Measurements from ENCODE around the gene DPH2. TPM values are rescaled to one million over a fixed set of nuclear protein-coding genes. Genes with fewer than 3 reads are reported as not detected.

Gene DPH2
- total RNA-seq, 1 experiment from 2014 or later = 57.5 TPM

- DNase-seq (ENCODE audit: low spot score) = no peak
- no peak overlapping the region for H3K27ac Mint-ChIP-seq
- no peaks in the 10 kb centered on the region for H3K27me3 Mint-ChIP-seq (ENCODE audit: low read depth)
- H3K4me1 Mint-ChIP-seq = peaks cover 36% of the 10 kb centered on the region
- CTCF ChIA-PET = interaction anchor here (0.9 to 9.9 kb wide), 5 partner anchors 10 to 185 kb away, joined by 3 to 172 read pairs (median 7); partner anchors contain the start of genes ARTN and DPH2
- ATAC-seq = no peak
- TF ChIP-seq ZNF416 (CRISPR knock-in tag; IDR thresholded peaks at IDR 0.05) (no peak), ZNF317 (CRISPR knock-in tag; IDR thresholded peaks at IDR 0.05; ENCODE audit: borderline replicate concordance, low read depth) (no peak), RELA (CRISPR knock-in tag; IDR thresholded peaks at IDR 0.05; ENCODE audit: borderline replicate concordance) (no peak), NR3C1 (CRISPR knock-in tag; conservative IDR thresholded peaks at IDR 0.05; ENCODE audit: low read depth) (no peak), NR2C2 (CRISPR knock-in tag; IDR thresholded peaks at IDR 0.05) (no peak), SOX15 (CRISPR knock-in tag; IDR thresholded peaks at IDR 0.05) (no peak), MLX (CRISPR knock-in tag; IDR thresholded peaks at IDR 0.05) (no peak), RORB (CRISPR knock-in tag; IDR thresholded peaks at IDR 0.05) (no peak), NFATC4 (CRISPR knock-in tag; IDR thresholded peaks at IDR 0.05) (no peak), PRRX2 (CRISPR knock-in tag; IDR thresholded peaks at IDR 0.05) (no peak), ZNF263 (CRISPR knock-in tag; IDR thresholded peaks at IDR 0.05; ENCODE audit: low read depth) (no peak), AR (CRISPR knock-in tag; IDR thresholded peaks at IDR 0.05) (no peak), ZBTB21 (CRISPR knock-in tag; IDR thresholded peaks at IDR 0.05; ENCODE audit: borderline replicate concordance) (no peak), IRF1 (CRISPR knock-in tag; IDR thresholded peaks at IDR 0.05) (no peak), FOXP1 (CRISPR knock-in tag; IDR thresholded peaks at IDR 0.05; ENCODE audit: borderline replicate concordance) (no peak), ZNF138 (CRISPR knock-in tag; conservative IDR thresholded peaks at IDR 0.05) (no peak)
- TF ChIP-seq, protein P1, sequence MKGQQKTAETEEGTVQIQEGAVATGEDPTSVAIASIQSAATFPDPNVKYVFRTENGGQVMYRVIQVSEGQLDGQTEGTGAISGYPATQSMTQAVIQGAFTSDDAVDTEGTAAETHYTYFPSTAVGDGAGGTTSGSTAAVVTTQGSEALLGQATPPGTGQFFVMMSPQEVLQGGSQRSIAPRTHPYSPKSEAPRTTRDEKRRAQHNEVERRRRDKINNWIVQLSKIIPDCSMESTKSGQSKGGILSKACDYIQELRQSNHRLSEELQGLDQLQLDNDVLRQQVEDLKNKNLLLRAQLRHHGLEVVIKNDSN (CRISPR knock-in tag; IDR thresholded peaks at IDR 0.05) = no peak
- TF ChIP-seq, protein P2, sequence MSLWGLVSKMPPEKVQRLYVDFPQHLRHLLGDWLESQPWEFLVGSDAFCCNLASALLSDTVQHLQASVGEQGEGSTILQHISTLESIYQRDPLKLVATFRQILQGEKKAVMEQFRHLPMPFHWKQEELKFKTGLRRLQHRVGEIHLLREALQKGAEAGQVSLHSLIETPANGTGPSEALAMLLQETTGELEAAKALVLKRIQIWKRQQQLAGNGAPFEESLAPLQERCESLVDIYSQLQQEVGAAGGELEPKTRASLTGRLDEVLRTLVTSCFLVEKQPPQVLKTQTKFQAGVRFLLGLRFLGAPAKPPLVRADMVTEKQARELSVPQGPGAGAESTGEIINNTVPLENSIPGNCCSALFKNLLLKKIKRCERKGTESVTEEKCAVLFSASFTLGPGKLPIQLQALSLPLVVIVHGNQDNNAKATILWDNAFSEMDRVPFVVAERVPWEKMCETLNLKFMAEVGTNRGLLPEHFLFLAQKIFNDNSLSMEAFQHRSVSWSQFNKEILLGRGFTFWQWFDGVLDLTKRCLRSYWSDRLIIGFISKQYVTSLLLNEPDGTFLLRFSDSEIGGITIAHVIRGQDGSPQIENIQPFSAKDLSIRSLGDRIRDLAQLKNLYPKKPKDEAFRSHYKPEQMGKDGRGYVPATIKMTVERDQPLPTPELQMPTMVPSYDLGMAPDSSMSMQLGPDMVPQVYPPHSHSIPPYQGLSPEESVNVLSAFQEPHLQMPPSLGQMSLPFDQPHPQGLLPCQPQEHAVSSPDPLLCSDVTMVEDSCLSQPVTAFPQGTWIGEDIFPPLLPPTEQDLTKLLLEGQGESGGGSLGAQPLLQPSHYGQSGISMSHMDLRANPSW (CRISPR knock-in tag; conservative IDR thresholded peaks at IDR 0.05; ENCODE audit: low read depth) = no peak
- TF ChIP-seq, protein P3, sequence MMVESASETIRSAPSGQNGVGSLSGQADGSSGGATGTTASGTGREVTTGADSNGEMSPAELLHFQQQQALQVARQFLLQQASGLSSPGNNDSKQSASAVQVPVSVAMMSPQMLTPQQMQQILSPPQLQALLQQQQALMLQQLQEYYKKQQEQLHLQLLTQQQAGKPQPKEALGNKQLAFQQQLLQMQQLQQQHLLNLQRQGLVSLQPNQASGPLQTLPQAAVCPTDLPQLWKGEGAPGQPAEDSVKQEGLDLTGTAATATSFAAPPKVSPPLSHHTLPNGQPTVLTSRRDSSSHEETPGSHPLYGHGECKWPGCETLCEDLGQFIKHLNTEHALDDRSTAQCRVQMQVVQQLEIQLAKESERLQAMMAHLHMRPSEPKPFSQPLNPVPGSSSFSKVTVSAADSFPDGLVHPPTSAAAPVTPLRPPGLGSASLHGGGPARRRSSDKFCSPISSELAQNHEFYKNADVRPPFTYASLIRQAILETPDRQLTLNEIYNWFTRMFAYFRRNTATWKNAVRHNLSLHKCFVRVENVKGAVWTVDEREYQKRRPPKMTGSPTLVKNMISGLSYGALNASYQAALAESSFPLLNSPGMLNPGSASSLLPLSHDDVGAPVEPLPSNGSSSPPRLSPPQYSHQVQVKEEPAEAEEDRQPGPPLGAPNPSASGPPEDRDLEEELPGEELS (CRISPR knock-in tag; IDR thresholded peaks at IDR 0.05) = no peak
- peaks cover 5% of the 10 kb centered on the region; the same call in 1 of the 2 replicates for H3K36me3 Mint-ChIP-seq
- POLR2A ChIA-PET = no interaction called here
- no peaks in the 10 kb centered on the region for H3K9me3 Mint-ChIP-seq
- no peak overlapping the region for H3K4me3 Mint-ChIP-seq
These were observed 20.1 kb upstream of the DPH2 start for GRCh38 chr1:43949678-43950077.

All from WTC11 (cell line).